Tongue (tissue), 2 donors: ENCODE data around the gene MYLK. TPM values are rescaled to one million over a fixed set of nuclear protein-coding genes. Genes with fewer than 3 reads are reported as not detected.

Experiments used
- DNase-seq: peaks from one replicate; pipeline ENCODE4 v3.0.0-alpha.2; 2015
- total RNA-seq: library from RNA; depleted of rRNA; stranded (reverse); fragments of >200 nt; gene quantifications from one replicate; pipeline ENCODE4 v1.2.3, GENCODE V29; 2014

MYLK gene
- total RNA-seq, 1 donor from 2014 or later, result 52.5 TPM

DNA sequence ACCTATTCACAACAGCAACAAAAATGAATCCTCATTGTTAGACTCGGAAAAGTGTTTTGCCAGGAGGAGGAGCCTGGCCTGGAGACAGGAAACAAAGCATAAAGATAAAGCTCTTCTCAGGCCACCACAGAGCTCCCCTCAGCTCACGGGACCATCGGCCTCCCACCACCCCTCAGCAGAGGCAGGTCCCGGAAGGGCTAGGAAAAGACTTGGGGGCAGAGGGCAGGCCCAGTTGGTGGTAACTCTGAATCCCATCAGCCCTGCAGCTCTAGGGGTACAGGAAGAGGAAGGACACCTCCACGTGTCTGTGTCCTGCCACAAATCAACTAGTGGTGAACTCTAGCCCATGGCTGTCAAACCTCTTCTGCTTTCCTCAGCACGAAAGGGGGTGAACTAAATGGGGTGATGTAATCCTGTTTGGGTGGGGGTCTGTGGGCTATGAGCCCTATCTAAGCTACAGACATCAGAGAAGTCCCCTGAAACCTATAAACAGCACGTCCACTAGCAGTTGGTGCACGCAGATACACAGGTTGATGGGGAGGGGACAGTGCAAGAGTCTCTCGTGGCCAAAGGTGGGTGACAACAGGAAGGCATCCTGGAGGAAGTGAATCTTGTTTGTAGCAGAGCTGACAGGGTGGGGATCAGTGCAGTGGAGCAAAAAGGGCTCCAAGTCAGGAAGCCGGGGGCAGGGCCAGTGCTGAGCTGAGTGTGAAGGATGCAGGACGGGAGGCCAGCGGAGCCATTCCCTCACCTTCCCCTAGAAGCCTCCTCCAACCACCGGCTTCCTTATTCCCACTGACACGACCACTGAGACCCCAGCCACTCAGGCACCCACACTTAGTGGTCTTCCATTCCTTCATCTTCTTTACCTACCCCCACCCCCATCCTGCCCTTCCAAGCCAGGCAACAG, 188.1 kb downstream of the MYLK start:
- DNase-seq, result no peak

DNA sequence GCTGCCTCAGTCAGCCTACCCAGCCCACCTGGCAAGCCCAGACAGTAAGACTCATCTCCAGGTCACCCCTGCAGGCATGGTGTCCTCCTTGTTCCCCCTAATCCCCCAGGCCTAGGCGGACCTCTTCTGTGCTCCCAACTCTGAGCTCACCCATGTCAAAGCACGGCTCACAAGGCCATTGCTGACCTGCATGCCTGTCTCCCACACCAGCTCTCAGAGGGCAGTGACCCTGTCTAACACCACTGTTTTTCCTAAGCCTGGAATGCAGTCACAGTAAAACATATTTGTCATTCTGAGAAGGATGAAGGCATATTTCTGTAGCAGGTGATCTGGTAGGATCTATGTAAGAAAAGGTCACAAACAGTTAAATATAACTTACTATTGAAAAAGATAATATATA, 189.0 kb downstream of the MYLK start:
- DNase-seq, result no peak

DNA sequence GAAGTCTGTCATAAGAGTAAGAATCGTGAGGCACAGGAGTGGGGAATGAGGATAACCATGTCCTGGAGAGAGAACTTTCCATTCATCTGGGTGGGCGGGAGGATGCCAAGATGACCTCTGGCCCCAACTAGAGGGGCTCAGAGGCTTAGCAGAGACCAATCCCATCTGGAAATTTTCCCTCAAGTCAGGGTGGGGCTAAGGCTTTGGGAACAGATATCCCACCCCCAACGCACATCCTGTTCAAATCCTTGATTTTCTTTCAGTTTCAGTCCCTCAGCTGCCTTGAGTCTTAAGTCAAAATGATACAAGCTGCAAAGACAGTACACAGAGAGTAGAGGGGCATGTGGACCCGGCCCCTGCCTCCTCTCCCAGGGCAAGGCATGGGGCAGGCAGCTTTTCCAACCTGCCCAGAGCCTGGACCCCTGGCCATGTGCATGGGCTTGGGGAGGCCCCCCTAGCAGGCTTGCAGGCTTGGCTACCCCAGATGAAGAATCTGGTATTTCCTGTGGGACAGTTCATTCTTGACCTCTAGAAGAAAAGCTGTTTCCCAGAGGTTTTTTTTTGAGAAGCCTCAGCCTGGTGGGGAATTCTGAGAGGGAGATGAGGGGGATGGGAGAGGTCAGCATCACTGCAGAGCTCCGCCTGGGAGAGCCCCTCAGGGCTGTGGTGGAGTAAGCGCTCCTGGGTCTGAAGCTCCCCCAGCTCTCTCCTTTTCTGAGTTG, 189.6 kb downstream of the MYLK start:
- peak; percentile 23 for DNase-seq

DNA sequence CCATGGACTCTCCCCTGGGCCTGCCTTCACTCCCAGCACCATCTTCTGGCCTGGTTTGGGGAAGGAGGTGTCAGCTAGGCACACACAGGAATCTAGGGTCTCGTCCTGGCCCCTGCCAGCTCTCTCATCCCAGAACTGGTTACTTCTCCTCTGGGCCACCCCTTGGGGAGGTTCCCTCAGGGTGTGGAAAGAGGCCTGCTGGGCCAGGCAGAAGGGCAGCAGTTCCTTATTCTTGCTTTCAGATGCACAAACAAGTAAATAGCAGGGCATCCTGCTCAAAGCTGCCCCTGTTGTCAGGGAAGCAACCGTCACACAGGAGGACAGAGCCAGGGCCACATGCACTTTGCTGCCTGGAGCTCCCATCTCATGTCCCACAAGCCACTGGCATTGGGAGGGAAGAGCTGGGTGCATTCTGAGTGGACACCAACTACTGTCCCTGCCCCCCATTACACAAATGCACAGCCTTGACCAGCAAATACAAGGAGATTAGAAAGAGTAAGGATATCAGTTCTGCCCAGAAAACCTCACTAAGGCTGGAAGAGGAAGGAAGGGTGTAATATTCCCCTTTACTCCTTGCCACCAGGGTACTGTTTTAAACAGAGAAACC, 190.4 kb downstream of the MYLK start:
- no peak for DNase-seq

DNA sequence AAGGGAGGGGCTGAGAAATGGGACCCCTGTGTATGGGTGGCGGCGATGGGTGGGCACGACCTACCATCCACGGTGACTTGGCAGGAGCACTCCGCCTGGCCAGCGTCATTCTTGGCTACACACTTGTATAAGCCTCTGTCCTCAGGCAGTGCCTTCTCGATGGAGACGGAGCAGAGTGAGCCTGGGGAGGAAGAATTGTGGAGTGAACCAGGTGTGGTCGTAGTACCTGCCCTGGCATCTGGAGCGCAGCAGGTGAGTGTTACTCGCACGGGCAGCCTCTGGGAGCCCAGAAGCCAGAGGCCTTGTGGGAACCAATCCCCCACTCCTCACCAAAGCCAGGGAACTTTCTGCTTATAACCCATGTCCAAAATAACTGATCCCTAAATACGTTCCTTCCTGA, 191.5 kb downstream of the MYLK start:
- no peak for DNase-seq

DNA sequence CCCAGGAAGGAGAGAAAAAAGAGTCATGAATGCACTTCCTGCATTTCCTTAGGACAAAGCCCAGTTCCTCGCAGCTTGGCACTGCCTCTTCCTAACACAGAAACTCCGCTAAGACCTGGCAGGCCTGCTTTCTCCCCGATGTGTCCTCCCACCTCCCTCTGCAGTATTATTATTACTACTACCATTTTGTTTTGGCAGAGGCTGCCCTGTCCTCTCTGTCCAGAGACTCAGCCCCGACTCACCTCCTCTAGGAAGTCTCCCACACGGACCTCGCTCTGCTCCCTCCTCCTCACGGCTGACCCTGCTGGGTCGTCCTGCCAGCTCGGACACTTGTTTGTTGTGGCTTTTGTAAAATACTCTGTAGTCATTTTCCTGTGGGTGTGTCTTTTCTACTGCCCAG, 192.1 kb downstream of the MYLK start:
- DNase-seq, result no peak

DNA sequence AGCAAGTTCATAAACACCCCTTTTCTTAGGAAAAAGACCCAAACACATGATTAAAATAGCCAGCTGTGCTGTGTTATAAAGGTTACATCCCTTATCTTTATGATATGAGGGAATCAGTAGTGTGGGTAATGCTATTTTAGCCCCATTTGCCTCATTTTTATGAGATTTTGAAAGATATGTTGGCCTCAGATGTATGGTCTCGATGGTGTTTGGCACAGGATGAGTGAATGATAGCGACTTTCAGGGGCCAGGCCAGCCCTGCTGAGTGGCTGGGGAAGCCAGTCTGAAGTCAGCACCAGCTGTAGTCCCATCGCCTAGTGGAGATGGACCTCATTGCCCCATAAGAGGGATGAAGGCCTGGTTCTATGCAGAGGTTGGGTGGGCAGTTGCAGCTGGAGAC, 194.3 kb downstream of the MYLK start:
- no peak for DNase-seq

DNA sequence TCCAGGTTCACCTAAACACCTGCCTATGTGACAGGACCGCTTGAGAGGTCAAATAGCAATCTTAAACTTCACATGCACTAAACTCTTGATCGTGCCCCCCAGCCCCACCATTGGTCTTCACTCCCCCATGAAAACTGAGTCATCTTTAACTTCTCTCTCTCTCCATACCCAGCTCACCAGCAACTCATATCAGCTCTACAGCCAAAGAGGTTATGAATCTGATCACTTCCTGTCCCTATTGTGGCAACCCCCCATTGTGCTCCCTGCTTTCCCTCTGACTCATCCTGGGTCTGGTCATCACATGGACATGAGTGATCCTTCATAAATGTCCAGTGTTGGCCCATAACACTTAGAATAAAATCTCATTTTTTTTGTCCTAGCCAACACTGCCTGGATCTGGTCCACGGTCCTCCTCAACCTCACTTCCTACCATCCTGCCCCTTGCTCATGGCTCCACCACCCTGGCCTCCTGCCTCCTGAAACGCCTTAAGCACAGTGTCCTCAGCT, 195.8 kb downstream of the MYLK start:
- DNase-seq, result no peak

DNA sequence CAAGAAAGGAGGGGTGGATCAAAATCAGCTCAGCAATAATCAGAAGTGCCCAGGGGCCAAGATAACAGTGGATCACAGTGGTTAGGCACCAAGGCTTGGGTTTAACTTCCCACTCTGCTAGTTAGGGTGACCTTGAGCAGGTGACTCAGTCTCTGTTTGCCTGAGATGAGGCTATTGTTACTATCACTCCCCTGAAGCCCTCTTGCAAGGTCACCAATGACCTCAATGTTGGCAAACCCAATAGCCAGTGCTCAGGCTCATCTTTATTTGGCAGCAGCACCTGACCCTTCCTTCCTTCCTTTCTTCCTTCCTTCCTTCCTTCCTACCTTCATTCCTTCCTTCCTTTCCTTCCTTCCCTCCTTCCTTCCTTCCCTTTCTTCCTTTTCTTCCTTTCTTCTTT, 196.8 kb downstream of the MYLK start:
- DNase-seq, result no peak

DNA sequence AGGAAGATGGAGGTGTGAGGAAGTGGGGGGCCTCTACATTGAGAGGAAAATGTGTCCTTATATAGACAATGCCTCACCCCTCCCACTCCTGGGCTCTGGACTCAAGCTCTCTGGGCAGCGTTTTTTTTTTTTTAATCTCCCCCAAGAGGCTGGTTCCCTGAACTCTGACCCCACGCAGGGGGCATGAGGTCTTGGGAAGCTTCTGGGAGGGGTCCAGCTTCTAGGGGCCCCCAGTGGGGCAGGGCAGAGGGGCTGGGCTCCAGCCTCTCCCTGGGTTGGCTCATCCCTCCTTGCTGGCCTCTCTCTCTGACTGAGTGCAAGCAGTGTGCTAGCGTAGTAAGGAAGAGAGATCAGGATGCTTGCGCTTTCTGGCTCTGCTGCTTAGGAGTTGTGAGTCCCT, 197.9 kb downstream of the MYLK start:
- no peak for DNase-seq

DNA sequence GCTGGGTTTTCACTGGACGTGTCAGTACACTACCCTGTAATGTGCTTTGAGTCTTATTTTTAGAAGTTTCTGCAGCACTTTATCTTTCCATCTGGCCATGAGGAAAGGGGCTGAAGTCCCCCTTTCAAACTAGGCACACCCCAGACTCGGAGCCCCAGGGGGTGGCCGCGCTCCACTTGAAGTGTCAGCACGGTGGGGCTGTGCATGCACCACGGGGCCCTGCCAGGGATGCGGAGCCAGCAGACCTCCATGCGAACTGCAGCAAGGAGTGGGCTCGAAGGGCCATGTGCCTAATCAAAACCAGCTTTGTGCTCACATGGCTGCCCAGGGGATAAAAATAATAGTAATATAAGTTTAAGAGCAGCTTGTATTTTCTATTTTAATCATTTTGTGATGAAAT, 198.4 kb downstream of the MYLK start:
- no peak for DNase-seq

DNA sequence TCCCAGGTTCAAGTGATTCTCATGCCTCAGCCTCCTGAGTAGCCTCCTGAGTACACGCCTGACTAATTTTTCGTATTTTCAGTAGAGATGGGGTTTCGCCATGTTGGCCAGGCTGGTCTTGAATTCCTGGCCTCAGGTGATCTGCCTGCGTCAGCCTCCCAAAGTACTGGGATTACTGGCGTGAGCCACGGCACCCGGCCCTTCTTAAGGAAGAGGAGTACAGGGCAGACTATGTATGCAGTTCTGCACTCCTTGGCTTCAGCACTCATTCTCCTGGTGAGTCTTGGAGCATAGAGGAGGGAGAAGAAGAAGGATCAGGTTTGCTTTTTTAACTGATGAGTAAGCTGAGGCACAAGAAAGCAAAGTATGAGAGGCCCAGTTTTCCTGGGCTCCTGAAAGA, 199.5 kb downstream of the MYLK start:
- no peak for DNase-seq

DNA sequence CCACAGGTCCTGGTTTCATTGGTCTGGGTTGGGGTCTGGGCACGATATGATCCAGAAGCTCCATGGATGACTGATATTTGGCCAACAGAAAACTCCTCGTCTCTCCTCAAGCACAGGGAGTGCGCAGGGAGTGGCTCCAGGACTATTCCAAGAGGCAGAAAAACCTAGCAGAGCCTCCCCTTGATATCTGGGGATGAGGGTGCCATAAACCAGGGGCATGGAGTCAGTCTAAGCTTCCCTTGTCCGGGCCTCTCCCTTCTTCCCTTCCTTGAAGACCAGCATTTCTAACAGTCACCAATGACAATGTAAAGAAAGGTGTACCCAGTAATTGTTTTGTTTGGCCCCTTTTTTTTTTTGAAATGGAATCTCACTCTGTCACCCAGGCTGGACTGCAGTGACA, 199.9 kb downstream of the MYLK start:
- no peak for DNase-seq

DNA sequence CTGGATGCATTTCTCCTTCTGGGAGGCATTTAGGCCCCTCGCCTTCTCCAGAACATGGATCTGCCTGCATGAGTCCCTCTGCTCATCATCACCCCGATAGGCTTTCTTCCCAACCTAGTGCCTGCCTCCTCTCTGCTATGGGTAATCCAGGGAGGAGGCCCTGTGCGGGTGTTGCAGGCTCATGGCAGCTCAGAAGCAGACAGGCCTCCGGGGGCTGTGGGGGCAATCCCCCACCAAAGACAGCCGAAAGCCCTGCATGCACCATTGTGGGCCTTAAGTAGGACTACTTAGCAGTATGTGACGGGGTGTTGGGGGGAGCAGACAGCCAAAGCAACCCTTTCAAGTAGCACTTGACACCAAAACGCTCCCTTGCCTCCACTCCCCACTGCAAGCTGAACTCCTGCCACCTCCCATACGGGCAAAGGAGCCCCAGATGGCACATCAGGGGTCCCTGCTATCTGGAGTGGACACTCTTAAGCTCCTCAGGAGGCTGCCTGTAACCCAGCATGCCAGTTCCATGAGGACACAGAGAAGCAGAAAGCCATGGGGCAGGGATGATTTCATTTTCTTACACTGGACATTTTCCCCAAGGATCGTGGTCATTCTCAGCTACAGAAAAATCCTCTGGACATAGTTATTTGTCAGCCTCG, 200.5 kb downstream of the MYLK start:
- DNase-seq, result no peak

DNA sequence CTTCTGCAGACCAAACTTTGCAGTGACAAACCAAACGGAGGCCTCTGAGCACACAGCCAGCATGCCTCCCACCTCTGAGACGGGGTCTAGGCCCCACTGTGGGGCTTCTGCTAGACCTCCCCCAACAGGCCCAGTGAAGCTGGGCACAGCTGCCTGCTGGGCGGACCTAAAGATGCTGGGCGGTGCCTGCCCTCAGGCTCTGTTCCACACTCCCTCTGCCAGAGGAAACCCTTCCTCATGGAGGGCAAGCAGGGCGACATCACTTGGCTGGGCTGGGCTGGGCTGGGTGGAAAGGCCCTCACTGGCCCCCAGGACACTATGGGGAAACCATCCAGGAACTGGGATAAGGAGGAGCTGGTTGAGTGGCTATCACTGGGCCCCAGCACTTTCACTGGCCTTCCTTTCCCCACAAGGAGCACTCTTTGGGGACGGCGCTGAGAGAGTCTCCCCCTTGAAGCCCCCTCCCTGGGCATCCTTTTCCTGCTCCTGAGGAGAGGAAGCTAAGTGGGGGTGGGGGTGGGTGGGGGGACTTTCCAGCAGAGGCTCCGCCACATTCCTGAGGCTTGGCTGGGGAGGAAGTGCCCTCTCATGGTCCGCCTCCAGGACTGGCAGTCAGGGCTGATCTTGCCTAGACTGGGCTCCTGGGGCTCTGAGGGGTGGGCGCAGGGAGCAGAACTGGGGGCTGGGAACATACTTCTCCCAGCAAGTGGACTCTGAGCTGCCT, 201.2 kb downstream of the MYLK start:
- no peak for DNase-seq

DNA sequence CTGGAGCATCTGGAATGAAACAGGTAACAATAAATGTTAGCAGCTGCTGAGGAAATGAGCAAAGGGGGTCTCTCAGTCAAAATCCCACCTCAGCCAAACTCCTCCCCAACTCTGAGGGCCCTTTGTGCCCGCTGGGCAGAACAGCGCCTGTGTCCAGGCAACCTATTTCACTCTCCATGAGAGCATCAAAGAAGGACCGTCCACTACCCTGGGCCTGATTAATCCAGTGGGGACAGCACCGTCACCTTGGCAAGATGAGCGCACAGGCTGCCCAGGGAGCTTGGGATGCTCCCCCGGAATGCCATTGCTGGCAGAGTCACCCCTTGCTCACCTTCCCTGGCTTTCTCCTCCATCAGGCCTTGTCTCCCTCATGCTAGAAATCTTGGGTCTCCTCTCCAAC, 201.8 kb downstream of the MYLK start:
- DNase-seq, result no peak

DNA sequence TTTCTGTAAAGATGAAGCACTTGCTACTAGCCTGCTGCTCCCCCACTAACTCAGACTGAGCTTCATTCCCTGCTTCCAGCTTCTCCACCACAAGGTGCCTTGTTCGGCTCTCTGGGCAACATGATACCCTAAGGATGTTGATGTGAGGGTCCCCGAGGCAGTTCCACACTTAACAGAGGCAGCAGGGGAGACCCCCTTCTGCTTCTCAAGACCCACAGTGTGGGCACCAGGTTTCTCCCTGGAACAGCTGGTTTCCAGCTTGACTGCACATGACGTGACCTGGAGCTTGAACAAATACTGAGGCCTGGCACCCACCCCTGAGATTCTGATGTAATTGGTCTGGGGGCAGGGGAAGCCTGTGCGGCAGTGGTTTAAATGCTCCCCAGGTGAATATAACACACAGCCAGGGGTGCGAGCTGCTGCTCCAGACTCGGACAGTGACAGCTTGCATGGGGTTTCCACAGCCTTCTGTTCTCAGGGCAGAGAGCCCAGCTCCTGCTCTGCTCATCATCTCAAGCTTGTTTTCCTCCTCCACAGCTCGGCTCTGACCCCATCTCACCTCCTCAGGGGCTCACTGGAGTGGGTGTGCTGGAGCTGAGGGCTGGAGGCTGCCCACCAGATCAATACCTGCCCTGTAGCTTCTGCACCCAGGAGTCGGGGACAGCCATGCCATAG, 204.3 kb downstream of the MYLK start:
- peak; percentile 37 for DNase-seq

DNA sequence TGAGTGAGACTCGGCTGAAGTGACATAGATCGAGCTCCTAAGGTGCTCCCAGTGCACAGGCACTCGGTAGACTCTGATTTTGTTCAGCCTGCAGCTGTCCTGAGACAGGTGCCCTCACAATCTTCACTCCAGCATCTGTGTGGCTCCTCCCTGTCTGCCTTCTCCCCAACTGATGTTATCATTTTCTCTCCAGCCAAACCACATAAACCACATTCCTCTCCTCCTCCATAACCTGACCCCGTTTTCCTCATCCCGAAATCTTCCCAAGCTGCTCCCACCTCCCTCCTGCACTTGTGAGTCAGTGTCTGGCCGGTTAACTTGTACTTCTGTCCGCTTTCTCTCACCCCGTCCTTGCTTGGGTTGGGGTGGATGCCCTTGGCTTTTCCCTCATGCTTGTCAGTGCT, 206.0 kb downstream of the MYLK start:
- DNase-seq, result no peak

DNA sequence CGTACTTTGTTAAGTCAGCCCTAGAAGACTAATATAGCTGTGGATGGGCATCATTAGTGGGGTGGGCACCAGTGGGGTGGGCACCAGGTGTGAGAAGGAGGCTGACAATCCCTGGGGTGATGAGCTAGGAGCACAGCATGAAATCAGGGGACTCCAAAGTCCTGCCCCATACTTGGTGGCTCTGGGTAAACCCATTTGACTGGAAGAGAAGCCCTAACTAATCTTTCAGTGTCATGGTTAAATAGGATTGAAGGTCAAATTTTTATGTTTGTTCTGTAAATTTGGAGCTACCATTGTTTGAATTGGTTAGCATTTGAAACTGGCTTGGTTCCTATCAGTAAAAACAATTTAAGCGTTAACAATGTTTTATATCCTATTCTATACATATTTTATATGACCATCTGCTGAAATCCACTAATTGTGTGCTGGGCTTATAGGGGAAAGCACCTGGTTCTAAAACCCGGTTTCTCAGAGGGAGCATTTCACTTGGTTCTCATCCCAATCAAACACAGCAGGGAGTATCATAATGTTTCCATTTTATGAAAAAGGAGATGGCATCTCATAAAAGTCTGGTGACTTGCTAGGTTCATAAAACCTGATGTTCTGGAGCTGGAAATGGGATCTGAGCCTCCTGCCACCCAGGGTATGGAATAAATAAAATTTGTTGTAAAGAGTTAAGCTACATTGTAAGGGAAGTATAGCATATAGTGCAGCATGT, 211.5 kb downstream of the MYLK start:
- no peak for DNase-seq

DNA sequence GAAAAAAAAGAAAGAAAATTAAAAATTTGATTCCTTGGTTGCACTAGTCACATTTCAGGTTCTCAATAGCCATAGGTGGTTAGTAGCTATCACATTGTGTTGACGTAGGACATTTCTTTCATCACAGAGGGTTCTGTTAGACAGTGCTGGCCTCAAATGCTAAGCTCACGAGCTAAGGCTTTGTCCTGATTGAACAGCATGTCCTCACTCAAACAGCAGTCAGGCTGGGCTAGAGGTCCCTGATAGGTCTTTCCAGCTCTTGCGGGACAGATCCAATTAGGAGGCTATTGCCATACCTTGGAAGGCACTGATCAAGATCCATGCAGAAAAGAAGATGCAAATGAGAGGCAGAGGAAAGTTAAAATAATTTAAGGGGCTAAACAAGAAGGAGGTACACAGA, 213.4 kb downstream of the MYLK start:
- no peak for DNase-seq

DNA sequence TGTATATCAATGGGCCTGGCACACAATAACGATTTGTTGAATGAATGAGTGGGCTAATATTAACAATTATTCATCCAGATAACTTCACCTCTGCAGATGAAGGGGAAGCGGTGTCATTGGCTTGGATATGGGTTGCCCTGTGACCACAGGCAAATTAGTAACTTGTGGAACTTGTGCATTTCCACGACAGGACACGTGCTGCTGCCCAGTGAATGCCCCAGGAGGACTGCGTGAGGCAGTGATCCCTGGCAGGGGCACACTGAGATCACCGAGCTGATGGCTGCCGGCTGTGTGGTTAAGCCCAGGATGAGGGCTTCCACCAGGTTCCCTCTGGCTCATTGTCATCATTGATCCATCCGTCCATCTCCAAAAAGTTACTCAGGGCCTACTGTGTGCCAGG, 215.2 kb downstream of the MYLK start:
- no peak for DNase-seq
